HCT116 (cell line): ENCODE data around the gene TLR9.

Source experiments
- ATF3 ChIP-seq: IDR thresholded peaks from 2 replicates; pipeline ENCODE4 v1.6.1; 2012
- CTCF ChIP-seq, 3 experiments: fragments of 200-600 bp in 1 of 3; sonication (generic) in 1 of 3; IDR thresholded peaks in 2 of 3; conservative IDR thresholded peaks in 1 of 3; 2 replicates each; pipeline ENCODE4 v1.5.1; 2012 to 2017; ENCODE audit warnings: low read depth in 2 of 3, low read length in 2 of 3, antibody characterized with exemption in 1 of 3, borderline replicate concordance in 1 of 3, control low read depth in 1 of 3, mild to moderate bottlenecking in 1 of 3, mixed read lengths in 1 of 3, mixed run types in 1 of 3, moderate library complexity in 1 of 3; ENCODE audit not compliant: insufficient read depth in 1 of 3
- EGR1 ChIP-seq: IDR thresholded peaks from 2 replicates; pipeline ENCODE4 v1.6.1; 2012; ENCODE audit warnings: low read depth
- POLR2A ChIP-seq: IDR thresholded peaks from 2 replicates; pipeline ENCODE4 v1.7.0; 2011; ENCODE audit warnings: borderline replicate concordance; ENCODE audit not compliant: insufficient read depth, insufficient read length; ENCODE audit errors: extremely low read depth
- SIN3A ChIP-seq: IDR thresholded peaks from 2 replicates; pipeline ENCODE4 v1.6.1; 2012; ENCODE audit warnings: low read depth
- SP1 ChIP-seq: IDR thresholded peaks from 2 replicates; pipeline ENCODE4 v1.6.1; 2012; ENCODE audit warnings: low read depth

GRCh38 chr3:52247409-52248164, 22.1 kb upstream of the TLR9 start:
- TF ChIP-seq POLR2A (no peak), CTCF (IDR thresholded peaks at IDR 0.05 in 2 of 3, conservative IDR thresholded peaks at IDR 0.05 in 1 of 3; ENCODE audit: borderline replicate concordance in 1 of 3, insufficient read depth in 1 of 3, low read depth in 2 of 3, low read length in 2 of 3) (no peak), SIN3A (no peak), ATF3 (no peak), EGR1 (no peak), SP1 (no peak)
